ENCODE results near the gene MYBPC1. TPM values are rescaled to one million over a fixed set of nuclear protein-coding genes. Genes with fewer than 3 reads are reported as not detected.

The MYBPC1 gene
- total and polyA plus RNA-seq, 2 of the 13 experiments (the other 11 are each of a cell fraction or from before 2014, with no cell fraction given) = 0.31 to 0.53 TPM

- TF ChIP-seq XRCC5 (optimal IDR thresholded peaks at IDR 0.05; ENCODE audit: low read length) = no peak
- no peak for TF ChIP-seq ZBED4 (CRISPR knock-in tag; IDR thresholded peaks at IDR 0.05; ENCODE audit: borderline replicate concordance)
- no peak for TF ChIP-seq SRSF1 (optimal IDR thresholded peaks at IDR 0.05; ENCODE audit: low read depth, low read length)
- no peak for TF ChIP-seq POLR2AphosphoS5 (IDR thresholded peaks at IDR 0.05; ENCODE audit: low read depth, low read length)
- TF ChIP-seq U2AF1 (optimal IDR thresholded peaks at IDR 0.05; ENCODE audit: low read depth, low read length) = no peak
- TF ChIP-seq NFKBIZ (CRISPR knock-in tag; IDR thresholded peaks at IDR 0.05) = peak; percentile 96
- no peak for TF ChIP-seq DR1 (CRISPR knock-in tag; IDR thresholded peaks at IDR 0.05)
- TF ChIP-seq ZNF546 (CRISPR knock-in tag; conservative IDR thresholded peaks at IDR 0.05) = no peak
- TF ChIP-seq, protein P1, sequence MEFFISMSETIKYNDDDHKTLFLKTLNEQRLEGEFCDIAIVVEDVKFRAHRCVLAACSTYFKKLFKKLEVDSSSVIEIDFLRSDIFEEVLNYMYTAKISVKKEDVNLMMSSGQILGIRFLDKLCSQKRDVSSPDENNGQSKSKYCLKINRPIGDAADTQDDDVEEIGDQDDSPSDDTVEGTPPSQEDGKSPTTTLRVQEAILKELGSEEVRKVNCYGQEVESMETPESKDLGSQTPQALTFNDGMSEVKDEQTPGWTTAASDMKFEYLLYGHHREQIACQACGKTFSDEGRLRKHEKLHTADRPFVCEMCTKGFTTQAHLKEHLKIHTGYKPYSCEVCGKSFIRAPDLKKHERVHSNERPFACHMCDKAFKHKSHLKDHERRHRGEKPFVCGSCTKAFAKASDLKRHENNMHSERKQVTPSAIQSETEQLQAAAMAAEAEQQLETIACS (CRISPR knock-in tag; IDR thresholded peaks at IDR 0.05) = no peak
- TF ChIP-seq, protein P2, sequence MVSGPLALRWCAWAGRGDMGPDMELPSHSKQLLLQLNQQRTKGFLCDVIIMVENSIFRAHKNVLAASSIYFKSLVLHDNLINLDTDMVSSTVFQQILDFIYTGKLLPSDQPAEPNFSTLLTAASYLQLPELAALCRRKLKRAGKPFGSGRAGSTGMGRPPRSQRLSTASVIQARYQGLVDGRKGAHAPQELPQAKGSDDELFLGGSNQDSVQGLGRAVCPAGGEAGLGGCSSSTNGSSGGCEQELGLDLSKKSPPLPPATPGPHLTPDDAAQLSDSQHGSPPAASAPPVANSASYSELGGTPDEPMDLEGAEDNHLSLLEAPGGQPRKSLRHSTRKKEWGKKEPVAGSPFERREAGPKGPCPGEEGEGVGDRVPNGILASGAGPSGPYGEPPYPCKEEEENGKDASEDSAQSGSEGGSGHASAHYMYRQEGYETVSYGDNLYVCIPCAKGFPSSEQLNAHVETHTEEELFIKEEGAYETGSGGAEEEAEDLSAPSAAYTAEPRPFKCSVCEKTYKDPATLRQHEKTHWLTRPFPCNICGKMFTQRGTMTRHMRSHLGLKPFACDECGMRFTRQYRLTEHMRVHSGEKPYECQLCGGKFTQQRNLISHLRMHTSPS (CRISPR knock-in tag; IDR thresholded peaks at IDR 0.05; ENCODE audit: low read depth) = no peak; the same call in 1 of the 2 replicates
- TF ChIP-seq ZNF296 (CRISPR knock-in tag; conservative IDR thresholded peaks at IDR 0.05) = no peak
- TF ChIP-seq ZNF713 (CRISPR knock-in tag; IDR thresholded peaks at IDR 0.05) = no peak
- TF ChIP-seq, protein P3, sequence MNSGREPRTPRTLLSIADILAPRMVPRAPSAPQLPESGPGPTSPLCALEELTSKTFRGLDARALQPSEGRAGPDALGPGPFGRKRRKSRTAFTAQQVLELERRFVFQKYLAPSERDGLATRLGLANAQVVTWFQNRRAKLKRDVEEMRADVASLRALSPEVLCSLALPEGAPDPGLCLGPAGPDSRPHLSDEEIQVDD (CRISPR knock-in tag; IDR thresholded peaks at IDR 0.05; ENCODE audit: borderline replicate concordance) = no peak
- no peak for TF ChIP-seq MLLT10 (CRISPR knock-in tag; IDR thresholded peaks at IDR 0.05)
- TF ChIP-seq AHR (CRISPR knock-in tag; IDR thresholded peaks at IDR 0.05) = no peak
- TF ChIP-seq SMARCC2 (IDR thresholded peaks at IDR 0.05) = 0 out of 2 replicates have a peak, but pooled peaks have one; percentile 36
- no peak for TF ChIP-seq ZNF207 (IDR thresholded peaks at IDR 0.05; ENCODE audit: borderline replicate concordance)
- TF ChIP-seq, protein P4, sequence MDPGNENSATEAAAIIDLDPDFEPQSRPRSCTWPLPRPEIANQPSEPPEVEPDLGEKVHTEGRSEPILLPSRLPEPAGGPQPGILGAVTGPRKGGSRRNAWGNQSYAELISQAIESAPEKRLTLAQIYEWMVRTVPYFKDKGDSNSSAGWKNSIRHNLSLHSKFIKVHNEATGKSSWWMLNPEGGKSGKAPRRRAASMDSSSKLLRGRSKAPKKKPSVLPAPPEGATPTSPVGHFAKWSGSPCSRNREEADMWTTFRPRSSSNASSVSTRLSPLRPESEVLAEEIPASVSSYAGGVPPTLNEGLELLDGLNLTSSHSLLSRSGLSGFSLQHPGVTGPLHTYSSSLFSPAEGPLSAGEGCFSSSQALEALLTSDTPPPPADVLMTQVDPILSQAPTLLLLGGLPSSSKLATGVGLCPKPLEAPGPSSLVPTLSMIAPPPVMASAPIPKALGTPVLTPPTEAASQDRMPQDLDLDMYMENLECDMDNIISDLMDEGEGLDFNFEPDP (CRISPR knock-in tag; conservative IDR thresholded peaks at IDR 0.05) = 0 out of 2 replicates have a peak, but pooled peaks have one; percentile 30
- TF ChIP-seq GPN1 (CRISPR knock-in tag; IDR thresholded peaks at IDR 0.05; ENCODE audit: borderline replicate concordance) = no peak
- TF ChIP-seq EEA1 (CRISPR knock-in tag; IDR thresholded peaks at IDR 0.05; ENCODE audit: borderline replicate concordance) = no peak
- TF ChIP-seq GZF1 (CRISPR knock-in tag; IDR thresholded peaks at IDR 0.05) = no peak
Observed at GRCh38 chr12:101608301-101609133, 13.7 kb downstream of the MYBPC1 start (continued).
